K562 (cell line): ENCODE measurements around the gene SDR42E2. TPM values are rescaled to one million over a fixed set of nuclear protein-coding genes. Genes with fewer than 3 reads are reported as not detected.

Source experiments
- CXXC5 ChIP-seq: fragments of 250-450 bp; sonication (Bioruptor Pico); IDR thresholded peaks from 2 replicates; pipeline ENCODE4 v1.8.0; 2022; ENCODE audit warnings: inconsistent platforms, mild to moderate bottlenecking, moderate library complexity
- ELF4 ChIP-seq: fragments of 450-650 bp; formaldehyde crosslinking; IDR thresholded peaks from 2 replicates; pipeline ENCODE4 v1.4.0; 2022; ENCODE audit warnings: missing genetic modification characterization
- EWSR1 ChIP-seq: fragments of 450-650 bp; IDR thresholded peaks from 2 replicates; pipeline ENCODE4 v1.6.1; 2018; ENCODE audit warnings: borderline replicate concordance, mild to moderate bottlenecking, low read depth, moderate library complexity; ENCODE audit not compliant: partially characterized antibody
- FIP1L1 ChIP-seq: fragments of 200-400 bp; formaldehyde crosslinking; IDR thresholded peaks from 2 replicates; pipeline ENCODE4 v1.6.1; 2018; ENCODE audit warnings: mild to moderate bottlenecking, low read depth, low read length; ENCODE audit not compliant: poor library complexity, severe bottlenecking
- FOSL1 ChIP-seq: fragments of 200-800 bp; sonication (Bioruptor generic); conservative IDR thresholded peaks from 2 replicates; pipeline ENCODE4 v1.6.1; 2016; ENCODE audit warnings: missing genetic modification characterization, missing compliant biosample characterization
- L3MBTL2 ChIP-seq: fragments of 450-650 bp; IDR thresholded peaks from 2 replicates; pipeline ENCODE4 v1.6.1; 2016; ENCODE audit warnings: mild to moderate bottlenecking, moderate library complexity
- MIER1 ChIP-seq: fragments of 450-650 bp; IDR thresholded peaks from 2 replicates; pipeline ENCODE4 v1.6.1; 2016; ENCODE audit warnings: antibody characterized with exemption, mild to moderate bottlenecking, low read depth
- PHF21A ChIP-seq: fragments of 450-650 bp; IDR thresholded peaks from 2 replicates; pipeline ENCODE4 v1.6.1; 2017; ENCODE audit warnings: low read depth, borderline replicate concordance
- VEZF1 ChIP-seq: fragments of 200-800 bp; sonication (Bioruptor generic); IDR thresholded peaks from 2 replicates; pipeline ENCODE4 v1.6.1; 2017; ENCODE audit warnings: missing genetic modification characterization, missing compliant biosample characterization
- polyA plus RNA-seq, 8 experiments: library from polyadenylated mRNA; depleted of rRNA in 4 of 8; stranded (reverse) in 5 of 8; unstranded in 3 of 8; fragments of >200 nt; fragmentation: Nextera tagmentation in 2 of 8; fragmentation: Illumina TruSeq in 1 of 8; extraction: Ambion mirVana in 2 of 8; extraction: Trizol in 1 of 8; gene quantifications; 2 replicates each; pipeline versions ENCODE4 v1.2.1 to v1.2.3, GENCODE V29; 2011 to 2014; ENCODE audit warnings: inconsistent platforms in 1 of 8, missing spikeins in 1 of 8
- total RNA-seq, 7 experiments: library from RNA; depleted of rRNA in 6 of 7; stranded (reverse); fragments of >200 nt in 6 of 7; fragmentation: Illumina TruSeq in 2 of 7; extraction: Trizol in 2 of 7; gene quantifications; 2 replicates each; pipeline versions ENCODE4 v1.2.1 to v1.2.3, GENCODE V29; 2011 to 2021; ENCODE audit warnings: low replicate concordance in 1 of 7
- TF ChIP-seq, protein P1 (sequence below): fragments of 250-450 bp; sonication (Bioruptor Pico); IDR thresholded peaks from 2 replicates; pipeline ENCODE4 v1.5.0; 2020; ENCODE audit warnings: mild to moderate bottlenecking, borderline replicate concordance
- TF ChIP-seq, protein P2 (sequence below): fragments of 450-650 bp; formaldehyde crosslinking; IDR thresholded peaks from 2 replicates; pipeline ENCODE4 v1.4.0; 2020; ENCODE audit warnings: mild to moderate bottlenecking, mixed read lengths
- TF ChIP-seq, protein P3 (sequence below): sonication (generic); formaldehyde crosslinking; IDR thresholded peaks from 2 replicates; pipeline ENCODE4 v1.8.0; 2023; ENCODE audit warnings: missing genetic modification reagents, mild to moderate bottlenecking, borderline replicate concordance

SDR42E2 gene
- total and polyA plus RNA-seq, 9 of the 15 experiments (the other 6 are each of a cell fraction or from before 2014, with no cell fraction given) = 0.03 to 0.07 (median 0.04) TPM; not detected in 4

- TF ChIP-seq, protein P1, sequence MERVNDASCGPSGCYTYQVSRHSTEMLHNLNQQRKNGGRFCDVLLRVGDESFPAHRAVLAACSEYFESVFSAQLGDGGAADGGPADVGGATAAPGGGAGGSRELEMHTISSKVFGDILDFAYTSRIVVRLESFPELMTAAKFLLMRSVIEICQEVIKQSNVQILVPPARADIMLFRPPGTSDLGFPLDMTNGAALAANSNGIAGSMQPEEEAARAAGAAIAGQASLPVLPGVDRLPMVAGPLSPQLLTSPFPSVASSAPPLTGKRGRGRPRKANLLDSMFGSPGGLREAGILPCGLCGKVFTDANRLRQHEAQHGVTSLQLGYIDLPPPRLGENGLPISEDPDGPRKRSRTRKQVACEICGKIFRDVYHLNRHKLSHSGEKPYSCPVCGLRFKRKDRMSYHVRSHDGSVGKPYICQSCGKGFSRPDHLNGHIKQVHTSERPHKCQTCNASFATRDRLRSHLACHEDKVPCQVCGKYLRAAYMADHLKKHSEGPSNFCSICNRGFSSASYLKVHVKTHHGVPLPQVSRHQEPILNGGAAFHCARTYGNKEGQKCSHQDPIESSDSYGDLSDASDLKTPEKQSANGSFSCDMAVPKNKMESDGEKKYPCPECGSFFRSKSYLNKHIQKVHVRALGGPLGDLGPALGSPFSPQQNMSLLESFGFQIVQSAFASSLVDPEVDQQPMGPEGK (CRISPR knock-in tag) = no peak
- TF ChIP-seq FOSL1 (tag) = no peak
- no peak for TF ChIP-seq MIER1
- peak; percentile 58; the same call in 1 of the 2 replicates for TF ChIP-seq L3MBTL2
- TF ChIP-seq, protein P2, sequence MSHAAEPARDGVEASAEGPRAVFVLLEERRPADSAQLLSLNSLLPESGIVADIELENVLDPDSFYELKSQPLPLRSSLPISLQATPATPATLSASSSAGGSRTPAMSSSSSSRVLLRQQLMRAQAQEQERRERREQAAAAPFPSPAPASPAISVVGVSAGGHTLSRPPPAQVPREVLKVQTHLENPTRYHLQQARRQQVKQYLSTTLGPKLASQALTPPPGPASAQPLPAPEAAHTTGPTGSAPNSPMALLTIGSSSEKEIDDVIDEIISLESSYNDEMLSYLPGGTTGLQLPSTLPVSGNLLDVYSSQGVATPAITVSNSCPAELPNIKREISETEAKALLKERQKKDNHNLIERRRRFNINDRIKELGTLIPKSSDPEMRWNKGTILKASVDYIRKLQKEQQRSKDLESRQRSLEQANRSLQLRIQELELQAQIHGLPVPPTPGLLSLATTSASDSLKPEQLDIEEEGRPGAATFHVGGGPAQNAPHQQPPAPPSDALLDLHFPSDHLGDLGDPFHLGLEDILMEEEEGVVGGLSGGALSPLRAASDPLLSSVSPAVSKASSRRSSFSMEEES (CRISPR knock-in tag) = peak; percentile 96
- TF ChIP-seq VEZF1 (CRISPR knock-in tag) = peak; percentile 31; the same call in 1 of the 2 replicates
- no peak for TF ChIP-seq PHF21A
- no peak for TF ChIP-seq FIP1L1
- TF ChIP-seq EWSR1 = no peak
- TF ChIP-seq, protein P3, sequence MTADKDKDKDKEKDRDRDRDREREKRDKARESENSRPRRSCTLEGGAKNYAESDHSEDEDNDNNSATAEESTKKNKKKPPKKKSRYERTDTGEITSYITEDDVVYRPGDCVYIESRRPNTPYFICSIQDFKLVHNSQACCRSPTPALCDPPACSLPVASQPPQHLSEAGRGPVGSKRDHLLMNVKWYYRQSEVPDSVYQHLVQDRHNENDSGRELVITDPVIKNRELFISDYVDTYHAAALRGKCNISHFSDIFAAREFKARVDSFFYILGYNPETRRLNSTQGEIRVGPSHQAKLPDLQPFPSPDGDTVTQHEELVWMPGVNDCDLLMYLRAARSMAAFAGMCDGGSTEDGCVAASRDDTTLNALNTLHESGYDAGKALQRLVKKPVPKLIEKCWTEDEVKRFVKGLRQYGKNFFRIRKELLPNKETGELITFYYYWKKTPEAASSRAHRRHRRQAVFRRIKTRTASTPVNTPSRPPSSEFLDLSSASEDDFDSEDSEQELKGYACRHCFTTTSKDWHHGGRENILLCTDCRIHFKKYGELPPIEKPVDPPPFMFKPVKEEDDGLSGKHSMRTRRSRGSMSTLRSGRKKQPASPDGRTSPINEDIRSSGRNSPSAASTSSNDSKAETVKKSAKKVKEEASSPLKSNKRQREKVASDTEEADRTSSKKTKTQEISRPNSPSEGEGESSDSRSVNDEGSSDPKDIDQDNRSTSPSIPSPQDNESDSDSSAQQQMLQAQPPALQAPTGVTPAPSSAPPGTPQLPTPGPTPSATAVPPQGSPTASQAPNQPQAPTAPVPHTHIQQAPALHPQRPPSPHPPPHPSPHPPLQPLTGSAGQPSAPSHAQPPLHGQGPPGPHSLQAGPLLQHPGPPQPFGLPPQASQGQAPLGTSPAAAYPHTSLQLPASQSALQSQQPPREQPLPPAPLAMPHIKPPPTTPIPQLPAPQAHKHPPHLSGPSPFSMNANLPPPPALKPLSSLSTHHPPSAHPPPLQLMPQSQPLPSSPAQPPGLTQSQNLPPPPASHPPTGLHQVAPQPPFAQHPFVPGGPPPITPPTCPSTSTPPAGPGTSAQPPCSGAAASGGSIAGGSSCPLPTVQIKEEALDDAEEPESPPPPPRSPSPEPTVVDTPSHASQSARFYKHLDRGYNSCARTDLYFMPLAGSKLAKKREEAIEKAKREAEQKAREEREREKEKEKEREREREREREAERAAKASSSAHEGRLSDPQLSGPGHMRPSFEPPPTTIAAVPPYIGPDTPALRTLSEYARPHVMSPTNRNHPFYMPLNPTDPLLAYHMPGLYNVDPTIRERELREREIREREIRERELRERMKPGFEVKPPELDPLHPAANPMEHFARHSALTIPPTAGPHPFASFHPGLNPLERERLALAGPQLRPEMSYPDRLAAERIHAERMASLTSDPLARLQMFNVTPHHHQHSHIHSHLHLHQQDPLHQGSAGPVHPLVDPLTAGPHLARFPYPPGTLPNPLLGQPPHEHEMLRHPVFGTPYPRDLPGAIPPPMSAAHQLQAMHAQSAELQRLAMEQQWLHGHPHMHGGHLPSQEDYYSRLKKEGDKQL (CRISPR knock-in tag) = no peak
- peak; percentile 42; the same call in 1 of the 2 replicates for TF ChIP-seq CXXC5 (CRISPR knock-in tag)
- TF ChIP-seq ELF4 (CRISPR knock-in tag) = no peak
These were observed 55.8 kb downstream of the SDR42E2 start (continued) for GRCh38 chr16:22217890-22218730.
